GM12878 (cell line): ENCODE measurements around the gene SCRN2. TPM values are rescaled to one million over a fixed set of nuclear protein-coding genes. Genes with fewer than 3 reads are reported as not detected.

Experiments used
- ATAC-seq: fragments of 200-7000 bp; cut with Tn5 transposase; 3 replicates; pipeline ENCODE4 v1.9.1; 2020; ENCODE audit warnings: mild to moderate bottlenecking, moderate library complexity
- BruUV-seq: library from RNA; stranded (reverse); fragments of 400-500 nt; replicated peaks from 2 replicates; lab custom pipeline; 2021; lab: Mats Ljungman, UMichigan
- CTCF ChIA-PET: fragments of 300-600 bp; sonication (Branson Sonifier 250); formaldehyde crosslinking; extraction: SDS; loops from one replicate; lab custom pipeline; 2021; ENCODE audit warnings: inconsistent platforms; lab: Yijun Ruan, JAX
- POLR2A ChIA-PET: fragments of 350-600 bp; formaldehyde crosslinking; extraction: SDS; loops from one replicate; lab custom pipeline; 2021; ENCODE audit warnings: inconsistent platforms; lab: Charles Lee
- RAD21 ChIA-PET: fragments of 300-600 bp; sonication (Branson Sonifier 250); formaldehyde crosslinking; loops from one replicate; lab custom pipeline; 2023; ENCODE audit warnings: antibody characterized with exemption; ENCODE audit not compliant: unreplicated experiment; lab: Charles Lee
- SMC1A ChIA-PET: fragments of 300-600 bp; sonication (Branson Sonifier 250); formaldehyde crosslinking; loops from one replicate; lab custom pipeline; 2023; ENCODE audit not compliant: unreplicated experiment, uncharacterized antibody; lab: Charles Lee
- DNase-seq: peaks from one replicate; pipeline ENCODE4 v3.0.0-alpha.2; 2011; ENCODE audit warnings: low read depth, low spot score
- FAIRE-seq: peaks from 3 replicates; lab custom pipeline; 2011; peaks lifted over from hg19 to GRCh38; lab: Jason Lieb, UNC
- H2AFZ ChIP-seq: 2 replicates; pipeline ENCODE4 v1.6.0; 2011; ENCODE audit warnings: low read depth, low read length, control low read depth; ENCODE audit not compliant: control insufficient read depth
- H3K27ac ChIP-seq: 2 replicates; pipeline ENCODE4 v1.5.1; 2011; ENCODE audit warnings: control low read depth; ENCODE audit not compliant: control insufficient read depth, insufficient read depth
- H3K27me3 ChIP-seq, 2 experiments: replicated peaks in 1 of 2; 2 replicates each; pipeline versions ENCODE4 v1.6.0 to v1.6.1; 2011; ENCODE audit warnings: low read length in 1 of 2; ENCODE audit not compliant: control insufficient read depth in 2 of 2, insufficient read depth in 2 of 2
- H3K36me3 ChIP-seq, 2 experiments: 2 replicates each; pipeline ENCODE4 v1.5.1; 2011; ENCODE audit warnings: low read length in 1 of 2; ENCODE audit not compliant: control insufficient read depth in 2 of 2, insufficient read depth in 2 of 2
- H3K4me1 ChIP-seq: 2 replicates; pipeline ENCODE4 v1.6.1; 2011; ENCODE audit warnings: mild to moderate bottlenecking, low read length, moderate library complexity, mixed read lengths; ENCODE audit not compliant: control insufficient read depth, insufficient read depth
- H3K4me2 ChIP-seq: 2 replicates; pipeline ENCODE4 v1.6.0; 2011; ENCODE audit warnings: control low read depth; ENCODE audit not compliant: control insufficient read depth, insufficient read depth
- H3K4me3 ChIP-seq: fragments of 200-600 bp; sonication (generic); 2 replicates; pipeline ENCODE4 v1.5.1; 2016
- H3K79me2 ChIP-seq: 2 replicates; pipeline ENCODE4 v1.6.0; 2011; ENCODE audit warnings: low read length; ENCODE audit not compliant: control insufficient read depth, insufficient read depth
- H3K9ac ChIP-seq: 2 replicates; pipeline ENCODE4 v1.8.0; 2011; ENCODE audit warnings: low read length, control low read depth, mixed read lengths; ENCODE audit not compliant: control insufficient read depth, insufficient read depth
- H3K9me3 ChIP-seq: replicated peaks from 3 replicates; pipeline ENCODE4 v1.5.1; 2011; ENCODE audit warnings: mild to moderate bottlenecking, low read length; ENCODE audit not compliant: control insufficient read depth, insufficient read depth
- H4K20me1 ChIP-seq: 2 replicates; pipeline ENCODE4 v1.6.0; 2011; ENCODE audit not compliant: control insufficient read depth, insufficient read depth
- ASH2L ChIP-seq: fragments of 300-600, 200-600 bp; sonication (generic); IDR thresholded peaks from 2 replicates; pipeline ENCODE4 v1.6.1; 2017; ENCODE audit warnings: low read depth, mild to moderate bottlenecking, borderline replicate concordance
- ATF2 ChIP-seq: IDR thresholded peaks from 2 replicates; pipeline ENCODE4 v1.6.1; 2012; ENCODE audit warnings: low read length, inconsistent platforms
- BHLHE40 ChIP-seq, 2 experiments: fragments of 450-650 bp in 1 of 2; IDR thresholded peaks; 2 replicates each; pipeline ENCODE4 v1.6.1; 2011 to 2017; ENCODE audit warnings: low read depth in 2 of 2, borderline replicate concordance in 1 of 2, improper control_type of control experiment in 1 of 2, low read length in 1 of 2, mild to moderate bottlenecking in 1 of 2
- ZSCAN29 ChIP-seq: fragments of 450-650 bp; IDR thresholded peaks from 2 replicates; pipeline ENCODE4 v1.6.1; 2017; ENCODE audit warnings: mild to moderate bottlenecking, moderate library complexity
- WGBS: methylation state at CpG from one replicate; pipeline ENCODE4 v1.1.6; 2016; ENCODE audit warnings: low lambda C conversion rate; ENCODE audit not compliant: insufficient replicate concordance, insufficient coverage; ENCODE audit errors: missing lambda C conversion rate; 5-methylcytosine and 5-hydroxymethylcytosine counted together
- in situ Hi-C: fragments of 300-500 bp; cut with MboI; formaldehyde crosslinking; loops from 9 replicates; pipeline ENCODE4 v1.14.3; 2018; ENCODE audit warnings: mixed read lengths
- intact Hi-C: fragments of 100-400 bp; cut with micrococcal nuclease; formaldehyde crosslinking; loops from one replicate; pipeline ENCODE4 v1.14.2; 2022; ENCODE audit not compliant: unreplicated experiment
- polyA plus RNA-seq, 11 experiments: library from polyadenylated mRNA; depleted of rRNA in 4 of 11; unstranded in 6 of 11; stranded (reverse) in 5 of 11; fragments of >200 nt; fragmentation: Nextera tagmentation in 4 of 11; fragmentation: Illumina TruSeq in 1 of 11; extraction: Ambion mirVana in 4 of 11; extraction: Trizol in 1 of 11; gene quantifications; 1 replicate in 1 of 11; 2 replicates in 10 of 11; pipeline versions ENCODE4 v1.2.1 to v1.2.3, GENCODE V29; 2011 to 2016; ENCODE audit warnings: inconsistent platforms in 2 of 11, missing spikeins in 2 of 11, low read depth in 1 of 11
- total RNA-seq, 4 experiments: library from RNA; depleted of rRNA in 3 of 4; stranded (reverse); fragments of >200 nt in 3 of 4; fragmentation: Illumina TruSeq in 1 of 4; extraction: Trizol in 1 of 4; gene quantifications; 2 replicates each; pipeline versions ENCODE4 v1.2.1 to v1.2.3, GENCODE V29; 2013 to 2021

SCRN2 gene
- total and polyA plus RNA-seq, 10 of the 15 experiments (the other 5 are each of a cell fraction or from before 2014, with no cell fraction given), result 0.34 to 33.3 (median 20.1) TPM

- H3K27ac ChIP-seq, result no peak overlapping the region
- no peaks in the 10 kb centered on the region for H3K9me3 ChIP-seq
- intact Hi-C loops, result no loop called here
- peaks cover 17 to 23% of the 10 kb centered on the region in 2 experiments for H3K27me3 ChIP-seq
- H3K4me1 ChIP-seq, result peaks cover 12% of the 10 kb centered on the region
- H4K20me1 ChIP-seq, result no peaks in the 10 kb centered on the region
- in situ Hi-C loops, result loop anchor here (10.0 kb wide), 1 partner anchor 778 kb away; the partner anchor contains the start of gene HOXB9
- no peak overlapping the region for H3K4me2 ChIP-seq
- POLR2A ChIA-PET, result no interaction called here
- no peak overlapping the region for H3K9ac ChIP-seq
- no peaks in the 10 kb centered on the region for H3K36me3 ChIP-seq
- CTCF ChIA-PET, result interaction anchor here (1.5 to 12.4 kb wide), 4 partner anchors 42 to 171 kb away, joined by 4 to 502 read pairs (median 44); partner anchors contain the start of gene SP2
- ATAC-seq (no peak), DNase-seq (no peak), FAIRE-seq (no peak)
- no peak overlapping the region for H2AFZ ChIP-seq
- TF ChIP-seq ZSCAN29 (no peak), BHLHE40 (IDR thresholded peaks at IDR 0.05; ENCODE audit: borderline replicate concordance in 1 of 2, low read depth in 2 of 2, low read length in 1 of 2) (no peak), ASH2L (no peak), ATF2 (no peak)
- H3K79me2 ChIP-seq, result no peaks in the 10 kb centered on the region
- no peak overlapping the region for H3K4me3 ChIP-seq
- no TSS peak for BruUV-seq
- SMC1A ChIA-PET, result interaction anchor here (1.2 to 13.1 kb wide), 2 partner anchors 42 to 123 kb away, joined by 3 to 231 read pairs; partner anchors contain the start of gene SP2
- RAD21 ChIA-PET, result interaction anchor here (1.0 to 2.8 kb wide), 3 partner anchors 45 to 171 kb away, joined by 3 to 8 read pairs (median 6); no protein-coding TSS in a partner anchor
- WGBS, result 13% methylated on average over 31 of the region's 31 CpGs
Measured at GRCh38 chr17:47846716-47847340, 5.8 kb upstream of the SCRN2 start.
